Sigmoid colon (tissue), 4 donors: ENCODE results near the gene KCNT1.

ENCODE experiments used
- POLR2AphosphoS5 ChIP-seq, 4 donors: sonication (generic); formaldehyde crosslinking; IDR thresholded peaks; one replicate each; pipeline ENCODE4 v1.6.1; 2017; ENCODE audit warnings: antibody characterized with exemption in 4 of 4
- TF ChIP-seq, protein P1 (sequence below), 4 experiments: fragments of 450-650 bp in 3 of 4; fragments of 200-600 bp in 1 of 4; IDR thresholded peaks; one replicate each; pipeline ENCODE4 v1.5.1; 2016 to 2019; ENCODE audit warnings: antibody characterized with exemption in 4 of 4, mild to moderate bottlenecking in 3 of 4, moderate library complexity in 2 of 4

DNA sequence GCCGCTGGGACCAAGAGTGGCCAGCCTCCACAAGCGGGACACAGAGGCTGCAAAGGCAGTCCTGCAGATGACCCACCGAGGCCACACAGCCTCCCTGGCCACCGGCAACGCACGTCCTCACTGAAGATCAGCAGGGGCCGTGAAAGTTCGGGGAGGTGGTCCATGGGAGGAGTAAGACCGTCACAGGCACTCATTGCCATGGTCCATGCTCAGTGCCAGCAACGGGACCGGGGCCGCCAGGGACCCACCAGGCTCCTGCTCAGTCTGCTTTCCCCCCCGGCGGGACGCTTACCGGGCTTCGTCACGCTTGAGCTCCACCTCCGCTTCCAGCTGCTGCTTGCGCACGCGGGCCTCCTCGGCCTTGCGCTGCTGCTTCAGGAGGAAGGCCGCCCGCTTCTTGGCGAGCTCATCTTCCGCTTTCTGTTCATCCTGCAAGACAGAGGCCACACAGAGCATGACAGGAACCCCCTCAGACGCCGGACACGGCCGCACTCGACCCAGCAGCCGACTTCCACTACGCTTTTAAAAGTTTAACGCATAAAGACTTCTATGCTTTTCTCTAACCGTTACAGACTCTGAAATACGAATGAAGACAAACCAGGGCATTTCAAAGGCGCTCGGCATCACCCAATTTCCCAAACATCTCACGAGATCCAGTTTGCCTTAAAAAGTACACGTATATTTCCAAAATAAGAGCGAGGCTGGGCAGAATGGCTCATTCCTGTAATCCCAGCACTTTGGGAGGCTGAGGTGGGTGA, 116.9 kb downstream of the KCNT1 start:
- TF ChIP-seq, protein P1, sequence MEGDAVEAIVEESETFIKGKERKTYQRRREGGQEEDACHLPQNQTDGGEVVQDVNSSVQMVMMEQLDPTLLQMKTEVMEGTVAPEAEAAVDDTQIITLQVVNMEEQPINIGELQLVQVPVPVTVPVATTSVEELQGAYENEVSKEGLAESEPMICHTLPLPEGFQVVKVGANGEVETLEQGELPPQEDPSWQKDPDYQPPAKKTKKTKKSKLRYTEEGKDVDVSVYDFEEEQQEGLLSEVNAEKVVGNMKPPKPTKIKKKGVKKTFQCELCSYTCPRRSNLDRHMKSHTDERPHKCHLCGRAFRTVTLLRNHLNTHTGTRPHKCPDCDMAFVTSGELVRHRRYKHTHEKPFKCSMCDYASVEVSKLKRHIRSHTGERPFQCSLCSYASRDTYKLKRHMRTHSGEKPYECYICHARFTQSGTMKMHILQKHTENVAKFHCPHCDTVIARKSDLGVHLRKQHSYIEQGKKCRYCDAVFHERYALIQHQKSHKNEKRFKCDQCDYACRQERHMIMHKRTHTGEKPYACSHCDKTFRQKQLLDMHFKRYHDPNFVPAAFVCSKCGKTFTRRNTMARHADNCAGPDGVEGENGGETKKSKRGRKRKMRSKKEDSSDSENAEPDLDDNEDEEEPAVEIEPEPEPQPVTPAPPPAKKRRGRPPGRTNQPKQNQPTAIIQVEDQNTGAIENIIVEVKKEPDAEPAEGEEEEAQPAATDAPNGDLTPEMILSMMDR (IDR thresholded peaks at IDR 0.05), result no peak
- TF ChIP-seq POLR2AphosphoS5 (IDR thresholded peaks at IDR 0.05), result no peak
